ENCODE measurements around the gene ANP32A.
A peak's percentile ranks its signal among the peaks of the same experiment; 100 is the strongest.

Gene ANP32A

DNA sequence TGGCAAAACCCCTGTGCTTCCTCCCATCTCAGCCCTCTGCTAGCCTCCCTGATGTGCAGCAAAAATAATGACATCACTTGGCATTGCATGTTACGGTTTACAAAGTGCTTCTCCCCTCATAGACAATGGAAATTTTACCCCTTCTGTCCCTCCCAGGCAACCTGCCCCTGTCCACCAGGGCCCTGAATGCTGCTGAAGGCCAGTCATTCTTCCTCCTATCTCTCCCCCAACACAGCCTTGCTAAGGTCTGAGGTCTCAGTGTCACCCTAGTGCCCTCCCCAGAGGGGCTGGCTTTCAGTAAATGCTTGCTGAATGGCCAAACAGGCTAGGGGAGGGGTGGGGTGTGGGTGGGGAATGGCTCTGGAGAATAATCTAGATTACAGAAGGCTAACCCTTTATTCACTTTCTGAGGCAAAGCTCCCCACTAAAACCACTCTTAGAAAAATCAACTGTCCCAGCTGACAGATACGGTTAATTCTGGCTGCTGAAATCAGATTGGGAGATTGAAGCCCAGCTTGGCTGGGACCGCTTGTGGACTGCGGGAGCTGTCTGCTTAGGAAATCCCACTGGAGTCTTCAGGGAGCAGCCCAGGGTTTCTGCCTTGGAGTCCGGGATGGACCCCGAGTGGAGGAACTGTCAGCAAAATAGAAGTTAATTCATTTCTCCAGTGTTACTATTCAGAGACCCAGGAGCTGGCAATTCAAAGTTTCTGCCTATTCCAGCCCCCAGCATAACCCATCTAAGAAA is 22.9 kb downstream of the ANP32A start:
- DNase-seq (ENCODE audit: low read depth, low spot score) = no peak

DNA sequence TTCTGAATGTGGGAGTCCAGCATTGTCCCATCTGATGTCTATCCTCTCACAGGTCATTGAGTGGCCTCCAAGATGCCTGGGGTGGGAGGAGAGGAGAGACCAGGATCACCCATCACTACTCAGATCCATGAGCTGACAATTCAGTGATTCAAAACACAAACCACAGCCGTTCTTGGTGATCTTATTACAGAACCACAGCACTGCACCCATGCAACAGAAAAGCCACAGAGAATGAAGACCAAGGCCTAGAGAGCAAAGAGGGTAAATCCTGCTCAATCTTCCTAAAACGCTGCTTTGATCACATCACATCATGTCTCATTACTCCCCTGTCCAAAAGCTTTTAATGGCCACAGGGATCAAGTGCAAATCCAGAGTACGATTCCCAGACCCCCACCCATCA is 23.5 kb downstream of the ANP32A start:
- no peak for DNase-seq (ENCODE audit: low read depth, low spot score)

DNA sequence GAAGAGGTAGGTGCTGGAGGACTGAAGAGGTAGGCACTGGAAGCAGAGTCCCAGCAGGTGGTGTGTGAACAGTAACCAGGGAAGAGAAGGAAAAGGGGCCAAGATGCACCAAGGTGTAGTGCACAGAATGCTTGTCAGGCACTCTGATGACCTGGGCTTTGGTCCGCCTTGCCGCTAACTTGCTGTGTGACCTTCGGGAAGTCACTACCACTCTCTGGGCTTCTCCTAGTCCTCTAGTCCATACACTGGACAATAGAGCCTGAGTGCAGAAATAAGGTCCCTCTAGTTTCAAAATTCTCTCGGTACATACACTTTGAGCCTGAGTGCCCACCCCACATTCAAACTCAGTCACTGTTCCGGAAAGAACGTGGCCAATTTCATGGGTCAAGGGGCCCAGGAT is 24.1 kb downstream of the ANP32A start:
- no peak for DNase-seq (ENCODE audit: low read depth, low spot score)

DNA sequence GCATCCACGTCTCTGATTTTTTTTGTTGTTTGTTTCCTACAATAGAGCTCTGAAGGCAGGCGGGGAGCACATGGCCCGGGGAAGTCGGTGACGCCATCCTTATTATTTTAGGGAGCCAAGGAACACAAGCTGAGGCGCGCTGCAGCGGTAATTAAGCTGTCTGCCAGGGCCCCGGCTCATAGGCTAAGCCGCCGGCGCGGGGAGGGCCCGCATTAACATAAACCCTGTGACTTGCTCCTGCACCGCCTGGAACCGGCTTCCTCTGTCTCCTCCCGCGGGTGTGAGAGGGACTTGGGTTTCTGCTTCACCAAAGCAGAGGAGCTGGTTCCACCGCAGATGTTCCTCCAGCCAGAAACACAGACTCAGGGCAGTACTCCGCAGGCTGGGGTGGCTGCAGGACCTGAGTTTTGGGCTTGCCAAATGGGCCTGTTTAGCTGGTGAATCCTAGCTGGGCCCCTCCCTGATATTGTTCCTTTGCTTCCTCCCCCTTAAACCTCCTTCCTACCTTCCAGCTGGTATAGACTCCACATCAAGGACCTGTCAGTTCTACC is 25.3 kb downstream of the ANP32A start:
- no peak for DNase-seq (ENCODE audit: low read depth, low spot score)

DNA sequence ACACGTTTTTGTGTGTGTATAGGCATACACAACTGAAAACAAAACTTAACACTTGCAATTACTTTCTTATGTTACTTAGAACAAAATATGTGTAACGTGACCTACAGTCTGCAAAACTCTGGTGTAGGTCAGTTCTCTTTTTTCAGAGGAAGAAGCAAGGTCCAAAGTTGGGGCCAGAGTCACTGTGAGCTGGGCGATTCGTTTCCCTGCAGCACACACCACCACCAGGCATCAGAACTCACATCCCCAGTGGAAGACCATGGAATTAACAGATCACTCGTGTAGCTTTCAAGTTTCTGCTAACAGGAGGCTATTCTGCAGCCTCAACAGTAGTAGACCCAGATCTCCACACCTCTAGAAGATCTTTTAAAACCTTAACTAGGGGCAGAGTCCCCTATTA is 25.8 kb downstream of the ANP32A start:
- no peak for DNase-seq (ENCODE audit: low read depth, low spot score)

DNA sequence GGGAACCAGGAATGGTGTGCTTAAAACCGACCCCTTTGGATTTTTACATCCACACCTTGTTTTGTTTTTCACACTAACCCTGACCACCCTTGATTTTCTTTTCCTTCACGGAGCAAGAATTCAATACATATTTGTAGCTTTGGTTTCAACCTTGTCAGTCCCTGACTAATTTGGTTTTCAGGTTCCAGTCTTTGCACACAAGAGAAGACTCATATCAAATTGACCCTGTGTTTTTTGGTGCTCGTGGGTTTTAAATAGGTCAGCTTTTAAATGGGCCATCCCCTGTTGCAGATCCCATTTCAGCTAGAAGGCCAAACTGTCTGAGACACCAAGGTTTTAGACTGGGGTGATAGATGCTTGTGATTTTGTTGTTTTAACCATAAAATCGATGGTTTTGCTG is 26.4 kb downstream of the ANP32A start:
- no peak for DNase-seq (ENCODE audit: low read depth, low spot score)

DNA sequence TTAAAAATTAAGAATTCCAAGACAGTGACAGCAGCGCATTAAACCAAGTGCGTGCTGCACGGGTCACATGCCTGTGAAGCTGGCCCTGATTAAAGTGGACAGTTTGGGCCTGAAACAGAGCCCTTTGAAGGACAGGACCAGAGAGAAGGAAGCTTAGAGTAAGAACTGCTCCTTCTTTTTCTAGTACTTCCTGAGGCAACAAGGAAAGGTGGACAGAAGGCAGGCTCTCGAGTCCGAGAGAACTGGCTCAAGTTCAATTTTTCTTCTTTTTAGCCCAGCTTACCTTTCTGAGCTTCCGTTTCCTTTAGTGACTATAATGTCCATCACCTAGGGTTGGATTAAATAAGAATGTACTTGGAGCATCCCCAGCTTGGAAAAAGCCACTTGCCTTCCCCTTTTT is 26.9 kb downstream of the ANP32A start:
- no peak for DNase-seq (ENCODE audit: low read depth, low spot score)

DNA sequence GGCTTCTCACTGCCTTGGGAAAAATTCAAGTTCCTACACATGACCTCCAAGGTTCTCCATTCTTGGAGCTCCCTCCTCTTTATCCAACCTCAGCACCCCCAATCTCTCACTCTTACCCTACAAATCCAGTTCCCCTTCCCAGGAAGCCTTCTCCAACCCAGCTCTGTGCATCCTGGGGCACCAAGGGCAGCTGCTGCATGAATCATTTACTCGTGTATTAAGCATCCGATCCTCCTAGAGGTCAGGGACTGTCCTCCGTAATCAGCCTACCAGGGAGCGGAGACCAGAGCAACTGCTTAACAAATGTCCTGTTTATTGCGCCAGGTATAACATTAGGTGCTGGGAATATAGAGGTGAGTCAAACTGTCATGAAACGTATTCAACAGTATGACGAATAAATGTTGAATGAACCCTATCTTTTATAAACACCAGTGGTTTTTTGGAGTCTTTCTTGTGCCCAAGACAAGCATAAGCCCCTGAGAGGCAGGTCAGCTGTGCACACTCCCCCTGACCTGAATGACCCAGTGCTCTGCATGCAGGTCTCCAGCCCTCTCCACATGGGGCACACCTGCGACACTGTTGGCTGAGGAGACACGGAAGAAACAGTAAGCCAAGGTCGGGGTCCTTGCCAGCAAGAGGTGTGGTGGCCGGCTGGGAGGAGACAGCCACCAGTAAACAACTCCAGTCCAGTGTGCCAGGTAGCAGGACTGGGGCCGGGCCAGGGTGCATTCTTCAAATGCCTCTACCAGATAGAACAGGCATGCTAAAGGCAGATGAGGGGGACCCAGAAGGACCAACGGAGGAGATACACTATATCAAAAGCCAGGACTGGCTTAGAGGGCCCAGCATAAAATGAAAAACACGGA is 27.6 kb downstream of the ANP32A start:
- no peak for DNase-seq (ENCODE audit: low read depth, low spot score)

DNA sequence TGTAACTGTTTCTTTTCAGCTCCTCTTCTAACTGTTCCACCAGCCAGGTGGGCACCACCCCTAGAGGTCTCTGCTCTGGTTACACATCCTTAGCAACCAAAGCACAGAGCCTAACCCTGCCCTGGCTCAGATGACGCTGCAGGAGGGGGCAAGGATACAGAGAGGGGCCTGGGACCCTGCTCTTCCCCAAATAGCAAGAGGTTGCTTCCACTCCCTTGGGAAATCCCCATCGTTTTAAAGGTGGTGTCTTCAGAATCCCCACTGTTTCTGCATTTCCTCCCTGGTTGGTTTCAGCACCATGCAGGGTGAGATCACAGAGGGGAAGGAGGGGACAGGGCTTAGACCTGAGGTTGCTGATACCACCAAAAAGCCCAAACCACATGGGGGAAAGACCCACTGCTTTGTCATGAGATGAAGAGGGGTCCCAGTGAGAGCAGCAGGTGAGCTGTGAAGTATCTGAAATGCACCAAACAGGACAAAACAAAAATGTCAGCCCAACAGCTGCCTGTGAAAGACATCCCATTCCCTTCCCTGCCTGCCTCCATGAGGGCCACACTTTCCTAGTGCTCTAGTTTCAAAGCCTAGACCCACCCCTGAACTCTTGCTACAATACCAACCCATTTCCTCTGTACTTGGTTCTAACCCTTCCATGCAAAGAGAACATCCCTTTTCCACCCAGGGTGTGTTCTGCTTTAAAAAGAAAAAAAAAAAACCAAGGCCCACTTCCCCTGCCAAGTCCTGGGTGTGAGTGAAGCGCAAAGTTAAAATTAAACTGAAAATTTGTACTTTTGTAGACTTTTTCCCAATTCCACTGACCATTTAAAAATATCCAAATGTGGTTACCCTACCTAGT is 29.0 kb downstream of the ANP32A start:
- DNase-seq (ENCODE audit: low read depth, low spot score) = no peak

DNA sequence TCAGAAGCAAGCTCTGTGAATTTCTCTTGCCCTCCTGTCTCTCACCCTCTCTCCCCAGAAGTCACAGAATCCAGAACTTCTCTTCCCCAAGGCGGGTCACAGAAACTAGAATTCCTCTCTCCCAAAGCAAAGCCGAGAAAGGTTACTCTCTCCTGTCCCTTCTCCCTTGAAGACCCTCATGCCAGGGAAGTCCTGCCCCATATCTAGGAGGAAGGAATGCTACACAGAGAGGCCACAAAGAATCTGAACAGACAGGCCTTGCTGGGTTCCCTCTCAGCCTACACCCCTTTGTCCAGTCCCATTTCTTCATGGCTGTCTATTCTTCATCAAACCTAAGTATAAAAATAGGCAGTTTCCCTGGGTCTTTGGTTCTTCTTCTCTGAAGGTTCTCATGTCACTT is 29.8 kb downstream of the ANP32A start:
- no peak for DNase-seq (ENCODE audit: low read depth, low spot score)

DNA sequence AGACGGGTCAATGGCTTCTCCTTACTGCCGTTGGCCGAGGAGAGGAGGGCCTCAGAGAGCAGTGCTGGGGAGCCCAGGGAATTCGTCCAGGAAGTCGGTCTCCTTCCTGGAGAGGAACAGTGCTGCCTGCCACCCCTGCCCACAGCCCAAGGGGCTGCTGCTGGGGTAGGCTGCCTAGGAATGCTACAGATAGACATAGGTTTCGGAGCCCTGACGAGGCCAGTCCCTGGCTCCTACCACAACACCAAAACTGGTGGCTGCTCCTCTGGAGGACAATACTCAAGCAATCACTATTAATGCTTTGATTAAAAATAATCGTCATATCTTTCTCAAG is 30.5 kb downstream of the ANP32A start:
- DNase-seq (ENCODE audit: low read depth, low spot score) = no peak

DNA sequence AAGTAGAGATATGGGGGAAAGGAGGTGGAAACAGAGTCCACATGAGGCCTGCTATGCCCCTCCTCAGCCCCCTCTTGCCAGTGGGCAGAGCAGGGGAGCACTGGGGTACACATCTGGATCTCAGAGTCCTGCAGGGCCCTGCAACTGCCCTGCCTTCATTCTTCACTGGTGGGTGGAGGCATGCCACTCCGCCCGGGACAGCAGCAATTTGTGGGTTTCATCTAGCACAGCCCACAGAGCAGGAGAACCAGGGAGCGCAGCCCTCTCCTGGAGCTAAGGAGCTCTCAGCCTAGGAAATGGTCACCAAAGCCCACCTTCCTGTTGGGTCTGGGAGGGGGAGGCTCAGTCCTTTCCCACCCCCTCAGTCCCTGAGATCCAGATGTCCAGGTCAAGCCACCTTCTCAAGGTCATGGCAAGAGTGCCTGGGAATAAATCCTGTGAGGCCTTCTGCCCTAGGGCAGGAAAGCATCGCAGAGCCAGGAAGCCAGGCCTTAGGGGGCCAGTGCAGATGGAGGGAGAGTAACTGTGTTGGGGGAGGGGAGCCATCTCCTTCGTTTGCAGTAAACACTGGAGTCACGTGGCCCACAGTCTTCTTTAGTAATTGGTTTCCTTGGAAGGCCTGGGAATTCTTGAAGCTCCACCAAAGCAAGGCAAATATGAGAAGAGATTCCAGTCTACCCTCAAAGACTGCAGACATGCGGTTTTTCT is 31.0 kb downstream of the ANP32A start:
- DNase-seq (ENCODE audit: low read depth, low spot score) = peak; percentile 76

DNA sequence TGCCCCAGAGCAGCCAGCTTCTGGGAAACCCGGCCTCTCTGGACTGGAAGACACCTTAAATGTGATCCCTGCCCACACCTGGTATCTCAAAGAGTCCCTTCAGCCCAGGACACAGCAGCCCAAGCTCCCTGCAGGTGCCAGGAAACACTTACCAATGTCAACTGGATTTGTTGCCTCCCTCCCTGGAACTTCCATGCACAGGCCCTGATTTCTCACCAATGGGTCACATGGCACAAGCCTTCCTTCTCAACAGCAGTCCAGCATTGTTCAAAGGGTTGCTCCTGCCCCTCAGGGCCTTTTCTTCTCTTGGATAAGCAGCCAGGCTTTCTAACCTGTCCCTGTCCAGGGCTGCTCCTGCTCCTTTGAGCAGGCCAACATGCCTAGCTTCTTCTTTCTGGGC is 31.6 kb downstream of the ANP32A start:
- no peak for DNase-seq (ENCODE audit: low read depth, low spot score)

DNA sequence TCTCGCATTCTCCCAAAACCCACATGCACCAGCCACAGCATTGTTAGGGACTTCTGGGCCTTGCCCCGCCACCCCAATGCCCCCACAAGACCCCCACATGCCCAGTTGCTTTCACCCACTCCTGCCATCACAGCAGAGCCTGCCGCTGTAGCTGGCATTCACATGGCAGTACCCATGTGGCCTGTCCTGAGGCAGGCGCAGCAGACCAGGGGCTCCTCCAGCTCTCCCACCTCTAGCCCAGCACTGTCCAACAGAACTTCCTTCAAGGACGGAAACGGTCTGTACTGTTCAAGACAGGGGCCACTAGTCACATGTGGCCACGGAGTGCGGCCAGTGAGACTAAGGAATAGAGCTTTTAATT is 32.5 kb downstream of the ANP32A start:
- no peak for DNase-seq (ENCODE audit: low read depth, low spot score)

DNA sequence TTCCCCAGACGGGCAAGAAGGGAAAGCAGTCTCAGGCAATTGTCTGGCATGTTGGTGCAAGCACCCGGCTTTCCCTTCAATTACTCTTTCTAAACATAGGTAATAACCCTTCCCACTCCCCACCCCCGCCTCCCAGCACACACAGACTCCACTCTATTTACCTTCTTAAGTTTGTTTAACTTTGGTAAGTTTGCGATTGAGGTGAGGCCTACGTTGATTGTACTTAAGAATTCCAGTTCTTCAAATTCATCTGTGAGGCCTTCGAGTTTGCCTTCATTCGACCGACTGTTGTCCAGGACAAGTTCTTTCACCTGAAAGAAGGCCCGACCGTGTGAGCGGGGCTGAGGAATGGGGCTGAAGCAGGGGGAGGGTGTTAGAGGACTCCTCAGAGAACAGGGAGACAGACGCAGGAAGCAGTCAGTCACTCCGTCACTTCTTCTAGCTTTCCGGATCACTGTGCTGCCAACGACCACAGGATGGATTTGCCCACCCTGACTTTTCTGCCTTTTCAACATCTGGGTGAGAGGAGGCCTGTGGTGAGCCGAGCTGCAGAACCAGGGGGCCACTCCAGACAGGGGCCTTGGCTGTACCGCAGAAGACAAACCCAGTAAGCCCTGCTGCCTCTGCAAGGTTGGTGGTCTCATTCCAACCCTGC is 33.0 kb downstream of the ANP32A start:
- DNase-seq (ENCODE audit: low read depth, low spot score) = no peak

DNA sequence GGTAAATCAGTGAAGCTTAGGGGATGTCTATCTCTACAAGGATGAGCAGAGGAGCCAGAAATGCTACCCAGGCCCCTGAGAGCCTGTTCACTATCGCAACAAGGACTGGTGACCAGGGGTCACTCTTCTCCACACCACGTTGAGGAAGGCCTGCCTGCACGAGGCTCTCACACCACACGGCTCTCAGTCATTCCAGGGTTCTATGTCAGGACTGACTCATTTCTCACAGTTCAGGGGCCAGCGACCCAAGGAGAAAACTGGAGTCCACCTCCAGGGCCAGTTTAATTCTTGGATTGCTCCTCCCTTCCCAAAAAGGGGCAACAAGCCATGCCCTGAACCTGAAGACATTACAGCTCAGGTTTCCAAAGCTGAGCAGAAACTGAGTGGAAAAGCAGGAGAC is 33.9 kb downstream of the ANP32A start:
- DNase-seq (ENCODE audit: low read depth, low spot score) = no peak

DNA sequence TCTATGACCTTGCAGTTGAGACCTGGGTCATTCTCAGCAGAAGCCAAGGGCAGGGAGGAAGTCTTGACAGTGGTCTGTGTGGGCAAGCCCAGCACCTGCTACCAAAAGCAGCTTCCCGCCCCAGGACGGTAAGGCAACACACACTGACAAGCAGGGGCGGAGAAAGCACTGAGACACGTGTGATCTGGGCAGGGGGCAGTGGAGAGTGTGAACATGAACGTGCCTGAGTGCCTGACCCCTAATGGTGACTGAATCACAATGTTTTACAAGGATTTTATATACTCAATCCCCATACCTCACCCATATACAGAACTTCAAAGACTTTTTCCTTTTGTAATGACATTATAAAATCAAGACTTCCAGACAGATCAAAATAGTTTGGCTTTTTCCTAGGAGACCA is 35.2 kb downstream of the ANP32A start:
- DNase-seq (ENCODE audit: low read depth, low spot score) = no peak

DNA sequence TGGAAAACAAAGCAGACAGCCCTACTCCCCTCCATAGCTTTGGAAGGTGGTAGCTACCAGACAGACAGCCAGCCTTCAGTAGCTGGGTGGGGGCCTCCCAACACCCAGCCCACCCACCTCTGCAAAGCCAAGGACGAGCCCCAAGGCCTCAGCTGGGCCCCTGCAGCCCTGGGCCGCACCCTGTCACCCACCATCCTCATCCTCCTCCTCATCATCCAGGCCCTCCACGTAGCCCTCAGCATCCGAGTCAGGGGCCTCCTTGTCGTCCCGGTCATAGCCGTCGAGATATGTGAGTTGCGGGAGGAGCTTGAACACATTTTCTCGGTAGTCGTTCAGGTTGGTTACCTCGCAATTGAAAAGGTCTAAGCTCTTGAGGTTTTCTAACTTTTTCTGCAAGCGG is 36.5 kb downstream of the ANP32A start:
- no peak for DNase-seq (ENCODE audit: low read depth, low spot score)

DNA sequence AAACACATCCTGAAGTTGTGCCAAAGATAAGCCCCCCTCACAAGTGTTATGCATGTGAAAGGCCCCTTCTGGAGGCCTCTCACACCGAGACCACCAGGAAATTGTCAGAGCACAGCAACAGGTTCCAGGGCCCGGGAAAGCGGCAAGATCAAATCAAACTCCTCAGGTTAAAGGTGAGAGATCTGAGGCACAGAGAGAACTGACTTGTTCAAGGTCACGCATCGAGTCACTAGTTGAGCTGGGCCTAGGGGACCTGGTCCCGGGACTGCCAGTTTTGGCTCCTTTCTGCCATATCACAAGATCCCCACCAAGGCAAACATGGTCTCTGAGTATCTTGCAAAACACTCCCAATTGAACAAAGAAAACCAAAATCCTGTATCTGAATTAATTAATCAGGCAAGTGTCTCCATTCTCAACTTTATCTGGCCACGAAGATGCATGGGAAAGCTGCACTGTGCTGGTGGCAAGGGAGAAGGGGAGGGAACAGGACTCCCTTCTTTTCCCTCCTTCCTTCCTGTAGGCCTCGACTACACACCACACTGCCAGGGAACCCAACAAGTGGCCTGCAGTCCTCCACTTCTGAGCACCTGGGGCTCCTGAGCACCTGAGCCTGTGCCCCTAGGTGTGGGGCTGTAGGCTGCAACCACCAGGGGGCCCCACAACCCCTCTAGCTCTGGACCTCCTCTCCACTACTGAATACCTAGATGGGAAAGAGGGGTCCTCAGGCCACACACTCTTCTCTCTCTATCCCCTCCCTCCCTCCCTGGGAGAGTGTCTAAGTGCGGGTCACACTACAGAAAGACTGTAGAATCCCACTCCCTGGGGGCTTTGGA is 37.3 kb downstream of the ANP32A start:
- no peak for DNase-seq (ENCODE audit: low read depth, low spot score)

DNA sequence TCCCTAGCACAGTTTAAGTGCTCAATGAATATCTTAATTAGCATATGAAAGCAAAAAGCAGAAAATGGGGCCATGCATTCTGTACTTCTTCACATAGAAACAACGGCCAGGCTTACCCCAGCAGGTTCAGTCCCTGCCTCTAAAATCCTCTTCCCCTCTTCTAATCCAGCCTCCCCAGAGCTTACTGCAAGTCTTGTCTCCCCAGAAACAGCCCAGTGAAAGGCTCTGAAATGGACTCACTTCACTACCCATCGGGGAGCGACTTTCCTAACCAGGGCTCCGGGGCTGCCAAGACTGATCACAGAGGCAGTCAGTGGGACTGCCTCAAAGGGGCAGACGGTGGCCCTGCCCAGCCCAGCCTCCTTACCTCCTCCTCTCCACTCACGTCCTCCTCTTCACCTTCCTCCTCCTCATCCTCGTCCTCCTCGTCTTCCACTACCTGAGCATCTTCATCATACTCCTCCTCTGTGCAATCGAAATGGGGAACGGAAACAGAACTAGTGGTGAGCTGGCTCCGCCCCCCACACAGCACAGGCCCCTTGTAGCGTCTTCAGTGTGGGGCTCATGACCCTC is 38.0 kb downstream of the ANP32A start:
- DNase-seq (ENCODE audit: low read depth, low spot score) = no peak

Measured in brain pericyte (primary cell).